HEK293T (cell line): ENCODE results near the gene INTS14.

Experiments
- ARNT ChIP-seq: fragments of 450-650 bp; IDR thresholded peaks from 2 replicates; pipeline ENCODE4 v1.6.1; 2017; ENCODE audit warnings: mild to moderate bottlenecking
- CTBP1 ChIP-seq: fragments of 450-650 bp; IDR thresholded peaks from 2 replicates; pipeline ENCODE4 v1.6.1; 2016; ENCODE audit warnings: borderline replicate concordance
- ELF4 ChIP-seq: fragments of 450-650 bp; IDR thresholded peaks from 2 replicates; pipeline ENCODE4 v1.6.1; 2017; ENCODE audit warnings: antibody characterized with exemption
- FOXM1 ChIP-seq: fragments of 450-650 bp; IDR thresholded peaks from 2 replicates; pipeline ENCODE4 v1.6.1; 2017; ENCODE audit warnings: mild to moderate bottlenecking, borderline replicate concordance
- LEF1 ChIP-seq: fragments of 450-650 bp; IDR thresholded peaks from 2 replicates; pipeline ENCODE4 v1.6.1; 2017; ENCODE audit warnings: mild to moderate bottlenecking, borderline replicate concordance
- SUZ12 ChIP-seq: fragments of 450-650 bp; IDR thresholded peaks from 2 replicates; pipeline ENCODE4 v1.6.1; 2016; ENCODE audit warnings: mild to moderate bottlenecking
- ZNF384 ChIP-seq: fragments of 450-650 bp; IDR thresholded peaks from 2 replicates; pipeline ENCODE4 v1.6.1; 2016

- TF ChIP-seq ARNT (no peak), CTBP1 (no peak), ELF4 (no peak), SUZ12 (no peak), LEF1 (no peak), ZNF384 (no peak), FOXM1 (no peak)
Measured at GRCh38 chr15:65645392-65645791, 34.5 kb upstream of the INTS14 start.
